ENCODE results near the gene OR2T35.

- TF ChIP-seq POLR2A (IDR thresholded peaks at IDR 0.05; ENCODE audit: low read depth, low read length), result no peak
- TF ChIP-seq POLR2AphosphoS5 (IDR thresholded peaks at IDR 0.05; ENCODE audit: low read depth, low read length), result no peak
- no peak for TF ChIP-seq TAF1 (IDR thresholded peaks at IDR 0.05; ENCODE audit: low read depth, low read length)
- TF ChIP-seq SPI1 (IDR thresholded peaks at IDR 0.05; ENCODE audit: low read depth, low read length), result no peak
- TF ChIP-seq POU2F2 (IDR thresholded peaks at IDR 0.05; ENCODE audit: low read depth, low read length), result no peak
Measured at GRCh38 chr1:248681651-248682050, 36.6 kb upstream of the OR2T35 start.

Data from GM12891 (cell line).